OCI-LY1 (cell line): Measurements from ENCODE around the gene RASGRF1.
A peak's percentile ranks its signal among the peaks of the same experiment; 100 is the strongest.

Experiments used
- H2AFZ ChIP-seq: fragments of 200-600 bp; sonication (generic), shearing (Covaris generic); 2 replicates; pipeline ENCODE4 v1.6.0; 2014; ENCODE audit warnings: antibody characterized with exemption, mild to moderate bottlenecking, low read length
- H3F3A ChIP-seq: fragments of 200-600 bp; sonication (generic), shearing (Covaris generic); 2 replicates; pipeline ENCODE4 v1.6.0; 2014; ENCODE audit warnings: mild to moderate bottlenecking, antibody characterized with exemption, low read length, moderate library complexity; ENCODE audit not compliant: insufficient read depth
- H3K27ac ChIP-seq: fragments of 200-600 bp; sonication (generic); 2 replicates; pipeline ENCODE4 v1.5.1; 2014; ENCODE audit warnings: low read length, mixed run types, mild to moderate bottlenecking, low read depth; ENCODE audit not compliant: poor library complexity, severe bottlenecking
- H3K27me3 ChIP-seq: fragments of 200-600 bp; sonication (generic); 2 replicates; pipeline ENCODE4 v1.6.0; 2014; ENCODE audit warnings: antibody characterized with exemption, mild to moderate bottlenecking, low read length, moderate library complexity; ENCODE audit not compliant: insufficient read depth
- H3K36me3 ChIP-seq: fragments of 200-600 bp; sonication (generic); 2 replicates; pipeline ENCODE4 v1.6.1; 2014; ENCODE audit warnings: mild to moderate bottlenecking, antibody characterized with exemption, low read length, moderate library complexity, mixed read lengths; ENCODE audit not compliant: insufficient read depth
- H3K4me1 ChIP-seq: fragments of 200-600 bp; sonication (generic); 2 replicates; pipeline ENCODE4 v1.5.1; 2014; ENCODE audit warnings: mild to moderate bottlenecking, low read length, moderate library complexity; ENCODE audit not compliant: insufficient read depth, severe bottlenecking
- H3K4me2 ChIP-seq: fragments of 200-600 bp; sonication (generic), shearing (Covaris generic); 2 replicates; pipeline ENCODE4 v1.6.1; 2014; ENCODE audit warnings: low read length
- H3K4me3 ChIP-seq: fragments of 200-600 bp; sonication (generic); 2 replicates; pipeline ENCODE4 v1.5.1; 2014; ENCODE audit warnings: low read length, low read depth, mild to moderate bottlenecking, mixed read lengths; ENCODE audit not compliant: poor library complexity, severe bottlenecking
- H3K79me2 ChIP-seq: fragments of 200-600 bp; shearing (Covaris generic); 2 replicates; pipeline ENCODE4 v1.6.1; 2016; ENCODE audit warnings: mixed run types, low read length, mixed read lengths; ENCODE audit not compliant: insufficient read depth
- H3K9ac ChIP-seq: fragments of 200-600 bp; sonication (generic), shearing (Covaris generic); 2 replicates; pipeline ENCODE4 v1.6.1; 2014; ENCODE audit warnings: mild to moderate bottlenecking, low read length, mixed read lengths
- H3K9me2 ChIP-seq: fragments of 200-600 bp; sonication (generic), shearing (Covaris generic); 2 replicates; pipeline ENCODE4 v1.6.1; 2014; ENCODE audit warnings: low read depth, mild to moderate bottlenecking, low read length, mixed read lengths
- H3K9me3 ChIP-seq: fragments of 200-600 bp; shearing (Covaris generic); 2 replicates; pipeline ENCODE4 v1.6.1; 2014; ENCODE audit warnings: low read length, mixed read lengths
- H4K20me1 ChIP-seq: fragments of 200-600 bp; sonication (generic), shearing (Covaris generic); 2 replicates; pipeline ENCODE4 v1.6.0; 2016; ENCODE audit warnings: mild to moderate bottlenecking, low read length; ENCODE audit not compliant: insufficient read depth
- CTCF ChIP-seq: fragments of 200-600 bp; sonication (generic), shearing (Covaris generic); IDR thresholded peaks from 2 replicates; pipeline ENCODE4 v1.5.1; 2017; ENCODE audit warnings: mild to moderate bottlenecking, antibody characterized with exemption, low read length, moderate library complexity, mixed read lengths
- EZH2 ChIP-seq: fragments of 200-600 bp; sonication (generic), shearing (Covaris generic); IDR thresholded peaks from 2 replicates; pipeline ENCODE4 v1.8.0; 2017; ENCODE audit warnings: borderline replicate concordance, mixed run types, mild to moderate bottlenecking, antibody characterized with exemption, low read length, moderate library complexity, mixed read lengths

Gene RASGRF1

GRCh38 chr15:79082363-79083070 is 8.1 kb downstream of the RASGRF1 start:
- Histone ChIP-seq H3K36me3 (no peaks in the 10 kb centered on the region), H3K27ac (no peak overlapping the region), H3K4me2 (no peak overlapping the region), H3K9me3 (no peaks in the 10 kb centered on the region), H3K9me2 (no peaks in the 10 kb centered on the region), H3K79me2 (no peaks in the 10 kb centered on the region), H3K4me1 (peaks cover 13% of the 10 kb centered on the region), H4K20me1 (no peaks in the 10 kb centered on the region), H3K27me3 (peaks cover 11% of the 10 kb centered on the region; the same call in 1 of the 2 replicates), H3K4me3 (no peak overlapping the region), H3F3A (no peaks in the 10 kb centered on the region), H2AFZ (no peak overlapping the region), H3K9ac (no peak overlapping the region)
- TF ChIP-seq EZH2 (no peak), CTCF (no peak)

- Histone ChIP-seq H3K4me3 (no peak overlapping the region), H3K36me3 (no peaks in the 10 kb centered on the region), H3K79me2 (no peaks in the 10 kb centered on the region), H2AFZ (peak overlapping the region; percentile 45; the same call in 1 of the 2 replicates), H3K27me3 (no peaks in the 10 kb centered on the region), H3K4me1 (peaks cover 13% of the 10 kb centered on the region), H3K27ac (no peak overlapping the region), H3K4me2 (peak overlapping the region; percentile 24), H3K9me3 (no peaks in the 10 kb centered on the region), H4K20me1 (no peaks in the 10 kb centered on the region), H3F3A (no peaks in the 10 kb centered on the region), H3K9me2 (no peaks in the 10 kb centered on the region), H3K9ac (no peak overlapping the region)
- no peak for TF ChIP-seq CTCF
- no peak for TF ChIP-seq EZH2
Observed at GRCh38 chr15:79078763-79079410, 11.7 kb downstream of the RASGRF1 start.

GRCh38 chr15:79078003-79078402 is 12.6 kb downstream of the RASGRF1 start:
- Histone ChIP-seq H3K79me2 (no peaks in the 10 kb centered on the region), H3K27ac (no peak overlapping the region), H3K4me1 (peaks cover 13% of the 10 kb centered on the region), H3K36me3 (no peaks in the 10 kb centered on the region), H3K9me3 (no peaks in the 10 kb centered on the region), H4K20me1 (no peaks in the 10 kb centered on the region), H2AFZ (no peak overlapping the region), H3K9me2 (no peaks in the 10 kb centered on the region), H3K9ac (no peak overlapping the region), H3K4me3 (no peak overlapping the region), H3F3A (no peaks in the 10 kb centered on the region), H3K27me3 (no peaks in the 10 kb centered on the region), H3K4me2 (no peak overlapping the region)
- TF ChIP-seq EZH2, result no peak
- no peak for TF ChIP-seq CTCF
